KG1 (cell line): Measurements from ENCODE around the gene RNU7-1.
A peak's percentile ranks its signal among the peaks of the same experiment; 100 is the strongest.
"Not testable (repeated sequence)": the region's sequence is repeated elsewhere in the genome, so short reads cannot be mapped to it uniquely, and the experiment has no call there.

Experiments
- DNase-seq: peaks from one replicate; lab custom pipeline; 2025; lab: John Stamatoyannopoulos, UW

Gene RNU7-1

DNA sequence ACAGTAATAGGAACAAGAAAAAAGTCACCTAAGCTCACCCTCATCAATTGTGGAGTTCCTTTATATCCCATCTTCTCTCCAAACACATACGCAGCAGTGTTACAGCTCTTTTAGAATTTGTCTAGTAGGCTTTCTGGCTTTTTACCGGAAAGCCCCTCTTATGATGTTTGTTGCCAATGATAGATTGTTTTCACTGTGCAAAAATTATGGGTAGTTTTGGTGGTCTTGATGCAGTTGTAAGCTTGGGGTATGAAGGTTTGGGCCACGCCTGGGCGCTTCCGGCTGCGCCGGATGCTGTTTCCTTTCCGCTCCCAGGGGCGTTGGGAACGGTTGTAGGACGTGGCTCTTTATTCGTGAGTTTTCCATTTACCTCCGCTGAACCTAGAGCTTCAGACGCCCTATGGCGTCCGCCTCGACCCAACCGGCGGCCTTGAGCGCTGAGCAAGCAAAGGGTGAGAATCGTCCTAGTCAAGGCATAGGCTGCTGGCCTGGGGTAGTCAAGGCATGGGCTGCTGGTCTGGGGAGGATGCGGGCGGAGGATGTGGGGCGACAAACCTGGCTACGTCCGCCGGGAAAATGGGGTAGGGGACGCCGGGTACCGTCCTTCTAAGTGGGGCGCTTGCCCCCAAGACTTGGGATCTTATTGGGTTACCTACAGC lies at the start of gene RNU7-1, which contains the start of gene C12orf57:
Gene RNU7-1, plus strand, starts transcription at position 95 of the 659 bp plus-strand sequence.
Gene C12orf57, plus strand, starts transcription at position 301 of the 659 bp plus-strand sequence. Its CDS starts 100 bp downstream, at position 401.
- DNase-seq, result peak; percentile 89

DNA sequence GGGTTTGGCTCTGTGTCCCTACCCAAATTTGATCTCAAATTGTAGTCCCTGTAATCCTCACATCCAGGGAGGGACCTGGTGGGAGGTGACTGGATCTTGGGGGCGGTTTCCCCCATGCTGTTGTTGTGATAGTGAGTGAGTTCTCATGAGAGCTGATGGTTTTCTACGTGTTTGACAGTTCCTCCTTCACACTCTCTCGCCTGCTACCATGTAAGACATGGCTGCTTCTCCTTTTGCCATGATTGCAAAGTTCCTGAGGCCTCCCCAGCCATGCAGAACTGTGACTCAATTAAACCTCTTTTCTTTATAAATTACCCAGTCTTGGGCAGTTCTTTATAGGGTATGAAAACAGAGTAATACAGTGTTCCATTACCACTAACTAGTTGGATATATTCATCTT lies 49.3 kb upstream of the RNU7-1 start:
- no peak for DNase-seq

DNA sequence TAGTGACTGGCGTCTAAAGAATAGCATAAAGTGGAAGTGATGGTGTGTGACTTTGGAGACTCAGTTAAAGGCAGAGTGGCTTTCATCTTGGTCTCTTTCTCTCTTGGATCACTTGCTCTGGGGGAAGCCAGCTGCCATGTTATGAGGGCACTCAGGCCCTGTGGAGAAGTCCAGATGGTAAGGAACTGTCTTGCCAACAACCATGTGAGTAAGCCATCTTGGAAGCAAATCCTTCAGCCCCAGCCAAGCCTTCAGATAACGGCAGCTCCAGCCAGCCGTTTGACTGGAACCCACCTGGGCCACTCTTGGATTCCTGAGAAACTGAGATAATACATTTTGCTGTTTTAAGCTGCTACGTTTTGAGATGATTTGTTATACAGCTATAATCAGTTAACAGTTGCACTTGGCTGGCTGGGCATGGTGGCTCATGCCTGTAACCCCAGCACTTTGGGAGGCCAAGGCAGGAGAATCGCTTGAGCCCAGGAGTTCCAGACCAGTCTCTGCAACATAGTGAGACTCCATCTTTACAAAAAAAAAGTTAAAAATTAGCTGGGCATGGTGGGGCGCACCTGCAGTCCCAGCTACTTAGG lies 46.7 kb upstream of the RNU7-1 start:
- DNase-seq, result no peak

DNA sequence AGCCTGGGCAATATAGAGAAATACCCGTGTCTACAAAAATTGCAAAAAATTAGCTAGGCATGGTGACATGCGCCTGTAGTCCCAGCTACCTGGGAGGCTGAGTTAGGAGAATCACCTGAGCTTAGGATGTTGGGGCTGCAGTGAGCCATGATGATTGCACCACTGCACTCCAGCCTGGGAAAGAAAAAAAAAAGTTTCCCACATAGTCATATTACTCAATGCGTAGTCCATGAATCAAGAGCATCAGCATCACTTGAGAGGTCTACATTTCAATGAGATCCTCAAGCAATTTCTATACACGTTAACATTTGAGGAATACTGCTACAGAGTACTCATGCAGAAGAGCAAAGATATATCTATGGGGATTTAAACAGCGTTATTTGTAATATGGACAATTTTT lies 44.2 kb upstream of the RNU7-1 start:
- no peak for DNase-seq

DNA sequence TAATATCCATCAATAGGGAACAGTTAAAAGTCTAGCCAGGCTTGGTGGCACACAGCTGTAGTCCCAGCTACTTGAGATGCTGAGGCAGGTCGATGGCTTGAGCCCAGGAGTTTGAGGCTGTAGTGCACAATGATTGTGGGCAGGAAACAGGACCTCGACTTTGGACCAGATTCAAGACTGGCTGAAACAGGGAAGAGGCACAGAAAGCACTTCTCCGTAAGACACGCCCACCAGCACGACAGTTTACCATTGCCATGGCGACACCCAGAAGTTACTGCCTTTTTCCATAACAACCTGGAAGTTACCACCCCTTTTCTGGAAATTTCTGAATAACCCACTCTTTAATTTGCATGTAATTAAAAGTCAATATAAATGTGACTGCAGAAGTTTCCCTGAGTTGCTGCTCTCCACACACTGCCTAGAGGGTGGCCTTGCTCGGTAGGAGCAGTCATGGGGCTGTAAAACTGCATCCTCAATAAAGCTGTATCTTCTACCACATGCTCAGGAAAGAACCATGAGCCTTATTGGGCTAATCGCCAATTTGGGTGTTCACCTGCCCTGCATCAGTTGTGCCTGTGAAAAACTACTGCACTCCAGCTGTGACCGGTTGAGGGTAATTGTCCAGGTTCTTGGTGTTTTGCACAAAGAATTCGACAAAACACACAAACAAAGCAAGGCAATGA lies 43.6 kb upstream of the RNU7-1 start:
- no peak for DNase-seq

DNA sequence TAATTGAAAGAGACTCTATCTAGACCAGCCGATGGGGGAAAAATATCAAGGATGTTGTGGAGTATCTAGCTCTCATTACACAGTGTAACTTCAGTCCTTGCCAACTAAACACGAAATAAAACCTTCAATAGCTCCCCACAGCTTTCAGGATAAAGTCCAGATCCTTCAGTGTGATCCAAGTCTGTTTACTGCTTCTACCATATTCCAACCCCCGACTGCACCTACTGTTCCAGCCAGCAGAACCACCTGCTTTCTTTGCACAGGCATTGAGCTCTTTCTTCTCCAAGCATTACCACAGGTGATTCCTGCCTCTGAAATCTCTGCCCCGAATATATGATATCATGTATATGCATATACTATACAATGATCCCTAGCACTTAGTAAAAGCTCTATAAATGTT lies 41.2 kb upstream of the RNU7-1 start:
- DNase-seq, result no peak

DNA sequence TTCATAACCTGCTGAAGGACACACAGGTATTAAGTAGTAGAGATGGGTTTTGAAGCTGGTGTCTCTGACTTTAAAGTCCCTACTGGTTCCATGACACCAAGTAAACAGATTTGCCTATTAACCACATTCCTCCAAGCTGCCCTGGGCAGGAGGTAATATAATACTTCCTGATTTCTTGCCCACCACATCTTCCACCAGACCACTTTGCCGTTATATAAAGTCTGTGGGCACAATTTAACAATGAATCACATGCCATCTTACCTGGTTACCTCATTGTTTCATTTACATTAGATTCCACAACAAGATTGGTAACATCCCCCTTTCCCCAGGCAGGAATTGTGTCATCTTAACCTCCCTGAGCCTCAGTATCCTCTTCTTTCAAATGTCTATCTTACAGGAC lies 39.9 kb upstream of the RNU7-1 start:
- DNase-seq, result no peak

DNA sequence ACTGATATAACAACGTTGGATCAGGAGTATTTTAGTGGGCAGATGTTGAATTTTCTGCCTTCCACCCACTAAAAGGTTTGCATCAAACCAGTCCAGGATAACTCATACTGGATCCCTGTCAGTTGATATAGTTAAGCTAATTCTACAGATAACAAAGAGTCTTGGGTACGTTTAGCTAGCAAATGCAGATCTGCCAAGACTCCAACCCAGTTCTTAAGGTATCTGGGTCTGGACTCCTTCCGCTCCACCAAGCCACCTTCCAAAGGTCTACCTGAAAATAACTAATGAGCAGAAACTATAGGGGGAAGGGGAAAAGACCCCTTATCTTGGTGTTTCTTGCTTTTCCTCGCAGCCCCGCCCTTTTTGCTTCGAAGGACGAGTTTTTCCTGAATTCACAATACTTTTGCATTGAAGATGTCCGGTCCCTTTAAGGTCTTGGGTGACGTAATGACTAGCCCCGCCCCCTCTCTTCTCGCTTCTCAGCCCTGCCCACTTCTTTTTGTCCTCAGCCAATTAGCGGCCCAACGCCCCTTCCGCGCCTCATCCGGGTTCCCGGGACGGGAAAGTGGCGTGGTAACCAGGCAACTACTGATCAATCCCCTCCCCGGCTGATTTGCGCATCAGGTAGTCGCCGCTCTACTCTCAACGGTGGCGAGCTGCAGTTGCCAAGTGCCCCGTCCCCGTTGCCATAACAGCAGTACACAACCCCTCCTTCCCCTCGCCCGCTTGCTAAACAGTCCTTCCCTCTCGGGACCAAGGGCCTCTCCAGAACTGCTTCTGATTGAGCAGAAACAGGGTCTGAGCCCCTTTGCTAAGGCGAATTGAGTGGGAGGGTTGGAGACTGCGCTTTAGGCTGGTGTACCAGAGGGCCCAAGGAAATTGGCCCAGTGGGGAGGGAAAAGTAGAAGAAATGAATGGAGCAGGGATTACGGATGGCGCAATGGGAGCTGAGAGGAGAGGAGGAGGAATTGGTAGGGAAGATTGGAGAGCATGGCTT lies 39.0 kb upstream of the RNU7-1 start, which contains the start of gene LRRC23:
Gene LRRC23, plus strand, starts transcription at position 543 of the 997 bp plus-strand sequence. CDS start 812 bp downstream, outside the sequence.
- peak; percentile 86 for DNase-seq

DNA sequence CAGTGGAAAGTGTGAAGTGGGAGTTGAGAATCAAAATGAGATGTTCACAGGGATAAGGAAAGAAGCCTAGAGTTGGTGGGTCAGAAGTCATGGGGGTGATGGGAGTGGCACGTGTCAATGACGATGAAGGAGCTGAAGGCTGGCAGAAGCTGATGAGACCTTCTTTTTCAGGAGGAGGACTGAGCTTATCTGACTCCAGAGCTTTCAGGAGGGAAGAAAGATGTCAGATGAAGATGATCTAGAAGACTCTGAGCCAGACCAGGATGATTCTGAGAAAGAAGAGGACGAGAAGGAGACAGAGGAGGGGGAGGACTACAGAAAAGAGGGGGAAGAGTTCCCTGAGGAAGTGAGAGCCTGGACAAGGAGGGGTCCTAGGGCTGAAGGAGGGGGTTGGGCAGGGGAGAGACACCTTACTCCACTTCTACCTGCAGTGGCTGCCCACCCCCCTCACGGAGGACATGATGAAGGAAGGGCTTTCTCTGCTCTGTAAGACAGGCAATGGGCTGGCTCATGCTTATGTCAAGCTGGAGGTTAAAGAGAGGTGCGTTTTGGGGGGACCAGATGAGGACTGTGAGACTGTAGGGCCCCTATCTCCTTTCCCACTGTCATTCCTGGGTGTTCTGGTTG lies 38.1 kb upstream of the RNU7-1 start:
- no peak for DNase-seq

DNA sequence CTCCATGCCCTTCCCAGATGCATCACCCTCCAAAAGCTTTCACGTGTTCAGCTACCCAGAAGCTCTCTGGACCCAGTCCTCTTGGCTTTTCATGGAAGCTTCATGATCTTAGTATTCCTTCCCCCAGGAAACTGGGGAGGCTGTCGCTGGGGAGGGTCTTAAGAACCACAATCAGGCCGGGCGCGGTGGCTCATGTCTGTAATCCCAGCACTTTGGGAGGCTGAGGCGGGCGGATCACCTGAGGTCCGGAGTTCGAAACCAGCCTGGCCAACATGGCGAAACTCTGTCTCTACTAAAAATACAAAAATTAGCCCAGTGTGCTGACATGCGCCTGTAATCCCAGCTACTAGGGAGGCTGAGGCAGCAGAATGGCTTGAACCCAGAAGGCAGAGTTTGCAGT lies 35.5 kb upstream of the RNU7-1 start:
- DNase-seq, result not testable (repeated sequence)

DNA sequence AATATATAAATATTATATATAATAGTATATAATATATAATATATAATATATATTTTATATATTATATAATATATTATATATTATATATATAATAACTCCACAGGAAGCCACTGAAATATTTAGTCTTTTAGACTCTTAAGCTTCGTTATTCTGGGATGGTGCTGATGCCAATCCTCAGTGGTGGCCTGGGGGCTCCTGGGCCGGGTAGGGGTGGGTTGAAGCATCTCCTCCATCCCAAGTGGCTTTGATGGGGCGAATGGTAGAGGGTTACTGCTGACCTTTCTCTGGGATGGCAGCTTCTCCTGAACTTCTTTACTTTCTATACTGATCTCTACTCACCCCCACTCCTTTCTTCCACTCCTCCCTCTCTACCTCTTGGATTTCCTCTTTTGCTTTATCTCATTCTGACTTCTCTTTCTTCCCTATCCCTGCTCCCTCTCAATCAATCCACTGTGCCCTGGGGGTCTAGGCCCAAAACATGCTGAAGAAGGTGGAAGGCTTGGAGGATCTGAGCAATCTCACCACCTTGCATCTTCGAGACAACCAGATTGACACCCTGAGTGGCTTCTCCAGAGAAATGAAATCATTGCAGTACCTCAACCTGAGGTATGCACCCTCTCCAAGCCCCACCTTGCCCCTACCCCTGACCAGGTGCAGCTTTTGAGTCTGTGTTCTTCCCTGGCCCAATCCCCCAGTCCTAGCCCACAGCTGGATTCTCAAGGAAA lies 34.0 kb upstream of the RNU7-1 start:
- no peak for DNase-seq

DNA sequence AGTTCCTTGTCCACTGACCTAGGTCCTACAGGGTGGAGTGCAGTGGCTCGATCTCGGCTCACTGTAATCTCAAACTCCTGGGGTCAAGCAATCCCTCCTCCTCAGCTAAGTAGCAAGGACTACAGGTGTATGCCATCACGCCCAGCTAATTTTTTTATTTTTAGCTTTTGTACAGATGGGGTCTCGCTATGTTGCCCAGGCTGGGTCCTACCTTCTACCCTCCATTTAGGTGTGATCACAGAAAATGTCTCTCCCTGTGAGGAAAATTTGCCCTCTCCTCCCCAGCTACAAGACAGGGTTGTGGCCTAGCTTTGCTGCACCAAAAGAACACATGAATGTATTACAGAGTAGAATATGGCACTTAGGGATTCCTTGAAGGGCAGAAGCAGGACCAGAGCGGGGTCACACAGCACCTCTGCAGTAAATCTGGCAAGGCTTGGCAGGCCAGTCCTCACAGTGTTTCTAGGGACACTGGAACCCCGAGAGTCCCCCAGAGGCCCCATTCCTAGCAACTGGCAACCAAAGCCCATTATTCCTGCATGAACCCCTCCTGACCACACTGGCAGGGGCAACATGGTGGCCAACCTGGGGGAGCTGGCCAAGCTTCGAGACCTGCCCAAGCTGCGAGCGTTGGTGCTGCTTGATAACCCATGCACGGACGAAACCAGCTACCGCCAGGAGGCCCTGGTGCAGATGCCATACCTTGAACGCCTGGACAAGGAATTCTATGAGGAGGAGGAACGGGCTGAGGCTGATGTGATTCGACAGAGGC lies 31.3 kb upstream of the RNU7-1 start:
- DNase-seq, result no peak

DNA sequence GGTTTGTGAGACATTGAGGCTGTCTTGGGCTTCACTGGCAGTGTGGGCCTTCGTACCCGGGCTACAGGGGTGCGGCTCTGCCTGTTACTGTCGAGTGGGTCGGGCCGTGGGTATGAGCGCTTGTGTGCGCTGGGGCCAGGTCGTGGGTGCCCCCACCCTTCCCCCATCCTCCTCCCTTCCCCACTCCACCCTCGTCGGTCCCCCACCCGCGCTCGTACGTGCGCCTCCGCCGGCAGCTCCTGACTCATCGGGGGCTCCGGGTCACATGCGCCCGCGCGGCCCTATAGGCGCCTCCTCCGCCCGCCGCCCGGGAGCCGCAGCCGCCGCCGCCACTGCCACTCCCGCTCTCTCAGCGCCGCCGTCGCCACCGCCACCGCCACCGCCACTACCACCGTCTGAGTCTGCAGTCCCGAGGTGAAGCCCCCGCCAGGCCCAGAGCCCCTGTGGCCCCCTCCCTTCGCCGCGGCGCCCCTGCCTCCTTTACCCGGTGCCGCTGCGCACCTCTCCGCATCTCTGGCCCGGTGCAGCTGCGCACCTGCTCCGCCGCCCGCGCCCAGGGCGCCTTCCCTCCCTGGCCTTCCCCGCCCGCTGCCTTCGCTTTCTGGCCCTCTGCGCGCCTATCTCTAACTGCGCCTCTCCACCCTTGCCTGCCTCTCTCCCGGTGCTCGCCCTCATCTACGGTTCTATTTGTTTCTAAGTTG lies 29.2 kb upstream of the RNU7-1 start, which contains the start of gene ENO2:
Gene ENO2, plus strand, starts transcription at position 335 of the 701 bp plus-strand sequence. CDS start 1,253 bp downstream, outside the sequence.
- DNase-seq, result no peak

DNA sequence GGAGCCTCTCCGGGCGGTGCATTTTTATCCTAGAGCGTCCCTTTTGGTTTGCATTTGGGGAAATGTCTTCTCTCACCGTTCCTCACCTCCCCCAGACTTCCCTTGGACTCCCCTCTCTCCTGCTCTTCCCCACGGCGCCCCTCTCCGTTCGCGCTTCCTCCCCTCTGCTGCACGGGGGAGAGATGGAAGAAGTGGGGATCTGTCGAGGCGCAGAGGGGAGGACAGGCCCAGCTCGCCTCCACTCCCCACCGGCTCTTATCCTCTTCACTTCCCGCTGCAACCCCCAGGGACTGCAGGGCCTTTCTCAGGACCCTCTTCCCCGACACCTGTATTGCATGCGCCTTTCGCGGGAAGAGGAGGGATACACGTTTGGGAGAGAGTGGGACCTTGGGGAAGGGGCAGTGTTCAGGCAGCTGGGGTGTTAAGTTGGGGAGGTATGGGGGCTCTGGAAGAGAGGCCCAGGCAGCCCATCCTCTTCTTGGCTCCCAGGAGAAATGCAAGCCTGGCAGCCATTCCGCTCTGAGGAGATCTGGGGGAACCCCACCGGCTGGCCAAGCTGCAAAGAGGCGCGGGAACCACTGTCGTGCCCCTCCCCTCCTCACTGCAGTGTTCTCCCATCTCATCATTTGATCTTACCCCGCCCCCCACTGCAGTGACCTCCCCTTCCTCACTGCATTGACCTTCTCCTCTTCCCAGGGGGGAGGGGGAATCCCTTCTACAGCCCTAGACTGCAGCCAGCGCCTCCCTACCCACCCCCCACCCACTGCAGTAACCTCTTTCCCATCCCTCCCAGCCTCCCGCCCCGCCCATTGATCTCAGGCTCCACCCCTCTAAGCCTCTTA lies 28.4 kb upstream of the RNU7-1 start:
- no peak for DNase-seq

DNA sequence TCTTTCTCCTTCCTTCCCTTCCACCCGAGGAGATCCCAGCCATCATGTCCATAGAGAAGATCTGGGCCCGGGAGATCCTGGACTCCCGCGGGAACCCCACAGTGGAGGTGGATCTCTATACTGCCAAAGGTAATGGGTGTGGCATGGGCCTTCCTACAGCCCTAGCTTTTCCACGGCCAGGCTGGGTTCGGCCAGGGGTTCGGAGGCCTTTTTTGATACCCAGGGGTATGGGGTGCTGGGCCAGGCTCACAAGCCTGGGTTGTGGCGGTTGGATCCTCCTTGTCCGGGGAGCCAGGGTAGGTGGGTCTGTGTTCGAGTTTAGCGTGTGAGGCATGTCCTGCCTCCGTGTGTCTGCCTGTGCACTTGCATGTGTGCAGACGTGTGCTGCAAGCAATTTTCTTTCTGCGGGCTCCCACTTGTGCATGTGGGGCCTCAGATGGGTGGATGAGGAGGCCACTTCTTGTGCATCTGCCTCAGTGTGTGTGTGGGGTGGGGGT lies 27.8 kb upstream of the RNU7-1 start:
- no peak for DNase-seq

DNA sequence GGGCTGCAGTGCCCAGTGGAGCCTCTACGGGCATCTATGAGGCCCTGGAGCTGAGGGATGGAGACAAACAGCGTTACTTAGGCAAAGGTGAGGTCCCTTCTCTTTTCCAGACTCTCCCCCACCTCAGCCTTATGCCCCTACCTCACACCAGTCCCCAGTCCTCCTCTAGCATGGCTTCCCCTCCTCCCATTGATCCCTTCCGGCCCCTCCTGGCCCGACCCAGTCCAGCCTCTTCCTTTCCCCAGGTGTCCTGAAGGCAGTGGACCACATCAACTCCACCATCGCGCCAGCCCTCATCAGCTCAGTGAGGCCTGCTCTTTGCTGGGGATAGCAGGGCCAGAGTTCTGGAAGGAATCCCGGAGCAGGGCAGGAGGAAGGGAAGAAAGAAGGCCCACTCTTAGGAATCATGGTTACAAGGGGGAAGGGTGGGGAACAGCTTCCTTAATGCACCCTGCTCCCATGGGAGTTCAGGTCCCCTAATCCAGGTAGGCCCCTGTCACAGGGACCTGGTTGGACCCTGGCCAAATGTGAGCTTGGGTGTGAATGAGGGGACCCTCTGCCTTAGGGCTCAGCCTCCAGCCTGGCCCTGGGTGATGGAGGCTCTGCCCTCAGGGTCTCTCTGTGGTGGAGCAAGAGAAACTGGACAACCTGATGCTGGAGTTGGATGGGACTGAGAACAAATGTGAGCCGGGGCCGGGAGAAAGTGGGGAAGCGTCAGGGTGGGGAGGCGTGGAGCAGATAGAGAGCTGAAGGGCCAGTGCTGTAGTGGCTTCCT lies 27.0 kb upstream of the RNU7-1 start:
- DNase-seq, result no peak
